ENCODE data around the gene JADE2.
A peak's percentile ranks its signal among the peaks of the same experiment; 100 is the strongest.

JADE2 gene

GRCh38 chr5:134517553-134517952 lies 7.9 kb upstream of the JADE2 start:
- no peak overlapping the region for H3K4me3 ChIP-seq (ENCODE audit: low read length)
- TF ChIP-seq ZNF274 (IDR thresholded peaks at IDR 0.05; ENCODE audit: low read depth, low read length) = no peak

- no peak overlapping the region for H3K4me3 ChIP-seq (ENCODE audit: low read length)
- no peak for TF ChIP-seq ZNF274 (IDR thresholded peaks at IDR 0.05; ENCODE audit: low read depth, low read length)
Observed at GRCh38 chr5:134519989-134520388, 5.5 kb upstream of the JADE2 start.

- no peak for TF ChIP-seq ZNF274 (IDR thresholded peaks at IDR 0.05; ENCODE audit: low read depth, low read length)
- H3K4me3 ChIP-seq (ENCODE audit: low read length) = no peak overlapping the region
Observed at GRCh38 chr5:134521841-134522240, 3.6 kb upstream of the JADE2 start.

- no peak for TF ChIP-seq ZNF274 (IDR thresholded peaks at IDR 0.05; ENCODE audit: low read depth, low read length)
- H3K4me3 ChIP-seq (ENCODE audit: low read length) = peak overlapping the region; percentile 92; the same call in 1 of the 2 replicates
Observed at GRCh38 chr5:134523543-134524271, 1.8 kb upstream of the JADE2 start.

- TF ChIP-seq ZNF274 (IDR thresholded peaks at IDR 0.05; ENCODE audit: low read depth, low read length) = no peak
- peak overlapping the region; percentile 92 for H3K4me3 ChIP-seq (ENCODE audit: low read length)
Observed at GRCh38 chr5:134524272-134524825, 1.1 kb upstream of the JADE2 start.

GRCh38 chr5:134525683-134526482 lies 413 bp downstream of the JADE2 start:
- no peak for TF ChIP-seq ZNF274 (IDR thresholded peaks at IDR 0.05; ENCODE audit: low read depth, low read length)

GRCh38 chr5:134526483-134527155 lies 1.1 kb downstream of the JADE2 start:
- no peak for TF ChIP-seq ZNF274 (IDR thresholded peaks at IDR 0.05; ENCODE audit: low read depth, low read length)
- H3K4me3 ChIP-seq (ENCODE audit: low read length) = peak overlapping the region; percentile 92

More at GRCh38 chr5:134525683-134526482, 413 bp downstream of the JADE2 start:
- H3K4me3 ChIP-seq (ENCODE audit: low read length) = peak overlapping the region; percentile 92

GRCh38 chr5:134527156-134527960 lies 1.9 kb downstream of the JADE2 start:
- H3K4me3 ChIP-seq (ENCODE audit: low read length) = peak overlapping the region; percentile 92
- no peak for TF ChIP-seq ZNF274 (IDR thresholded peaks at IDR 0.05; ENCODE audit: low read depth, low read length)

- peak overlapping the region; percentile 92; the same call in 1 of the 2 replicates for H3K4me3 ChIP-seq (ENCODE audit: low read length)
Observed at GRCh38 chr5:134527961-134528424, 2.5 kb downstream of the JADE2 start.

GRCh38 chr5:134528556-134528955 lies 3.1 kb downstream of the JADE2 start:
- TF ChIP-seq ZNF274 (IDR thresholded peaks at IDR 0.05; ENCODE audit: low read depth, low read length) = no peak
- no peak overlapping the region for H3K4me3 ChIP-seq (ENCODE audit: low read length)

More at GRCh38 chr5:134527961-134528424, 2.5 kb downstream of the JADE2 start:
- TF ChIP-seq ZNF274 (IDR thresholded peaks at IDR 0.05; ENCODE audit: low read depth, low read length) = no peak

GRCh38 chr5:134529460-134529859 lies 4.0 kb downstream of the JADE2 start:
- TF ChIP-seq ZNF274 (IDR thresholded peaks at IDR 0.05; ENCODE audit: low read depth, low read length) = no peak
- no peak overlapping the region for H3K4me3 ChIP-seq (ENCODE audit: low read length)

GRCh38 chr5:134530301-134531077 lies 5.0 kb downstream of the JADE2 start:
- no peak for TF ChIP-seq ZNF274 (IDR thresholded peaks at IDR 0.05; ENCODE audit: low read depth, low read length)

More at GRCh38 chr5:134530301-134531077, 5.0 kb downstream of the JADE2 start:
- H3K4me3 ChIP-seq (ENCODE audit: low read length) = no peak overlapping the region
